Kidney capillary endothelial cell (primary cell): Measurements from ENCODE around the gene BCL2A1.
"Not testable (repeated sequence)": the region's sequence is repeated elsewhere in the genome, so short reads cannot be mapped to it uniquely, and the experiment has no call there.

ENCODE experiments used
- DNase-seq: peaks from one replicate; pipeline ENCODE4 v3.0.0-alpha.2; 2018; ENCODE audit warnings: low spot score

BCL2A1 gene

GRCh38 chr15:79989183-79989582, 18.2 kb upstream of the BCL2A1 start:
- no peak for DNase-seq

DNA sequence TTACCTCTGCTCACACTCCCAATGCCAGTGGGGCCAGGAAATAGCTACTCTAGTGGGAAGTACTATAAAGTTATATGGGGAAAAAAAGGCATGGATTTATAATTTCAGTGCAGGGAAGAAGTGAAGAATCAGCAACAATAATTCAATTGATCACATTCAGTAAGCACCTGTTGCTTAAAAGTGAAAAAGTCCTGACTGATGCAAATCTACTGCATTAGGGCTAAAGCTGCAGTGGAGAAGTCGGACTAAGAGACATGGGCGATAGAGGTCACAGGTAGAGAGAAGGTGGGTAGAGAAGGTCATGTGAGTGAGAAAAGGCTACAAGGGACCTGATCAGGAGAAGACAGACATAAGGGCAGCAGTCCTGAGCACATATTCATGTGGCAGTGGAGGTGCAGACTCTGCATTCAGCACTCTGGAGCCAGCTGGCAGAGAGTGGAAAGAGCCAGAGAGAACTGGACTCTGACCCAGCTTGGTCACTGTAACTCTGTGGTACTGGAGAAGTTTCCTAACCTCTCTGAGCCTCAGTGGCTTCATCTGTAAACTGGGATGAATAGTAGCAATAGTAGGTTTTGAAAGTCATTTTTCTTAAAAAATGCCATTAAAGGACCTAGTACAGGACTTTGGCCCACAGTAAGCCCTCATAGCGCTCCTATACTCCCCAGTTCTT, 17.6 kb upstream of the BCL2A1 start:
- DNase-seq, result no peak

GRCh38 chr15:79987969-79988368, 17.0 kb upstream of the BCL2A1 start:
- no peak for DNase-seq

GRCh38 chr15:79987569-79987955, 16.6 kb upstream of the BCL2A1 start:
- DNase-seq, result no peak

DNA sequence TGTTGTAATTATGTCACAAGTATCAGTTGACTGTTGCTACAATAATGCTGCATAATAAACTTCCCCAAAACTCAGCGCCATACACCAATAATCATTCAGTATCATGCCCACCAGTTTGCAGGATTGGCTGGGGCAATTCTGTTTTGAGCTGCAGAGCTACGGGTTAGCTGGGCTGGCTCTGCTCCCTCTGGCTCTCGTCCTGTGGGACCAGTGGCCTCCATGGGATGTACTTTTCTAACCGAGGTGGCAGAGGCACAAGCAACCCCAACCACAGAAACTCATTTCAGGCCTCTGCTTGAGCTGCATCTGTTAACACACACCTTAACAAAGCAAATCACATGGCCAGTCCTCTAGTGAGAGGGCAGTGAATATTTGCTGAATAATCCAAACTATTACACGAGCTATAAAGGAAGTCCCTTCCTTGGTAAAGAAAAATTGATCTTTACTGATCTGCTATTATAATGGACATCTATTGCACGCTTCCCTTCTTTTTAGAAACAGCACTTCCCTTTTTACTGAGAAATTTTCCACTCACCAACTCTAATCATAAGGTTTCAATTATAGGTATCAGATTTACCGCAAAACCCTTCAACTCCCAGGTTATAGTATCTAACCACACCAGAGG, 10.9 kb upstream of the BCL2A1 start:
- no peak for DNase-seq

- DNase-seq, result no peak
These were observed 7.9 kb upstream of the BCL2A1 start for GRCh38 chr15:79978655-79979514.

DNA sequence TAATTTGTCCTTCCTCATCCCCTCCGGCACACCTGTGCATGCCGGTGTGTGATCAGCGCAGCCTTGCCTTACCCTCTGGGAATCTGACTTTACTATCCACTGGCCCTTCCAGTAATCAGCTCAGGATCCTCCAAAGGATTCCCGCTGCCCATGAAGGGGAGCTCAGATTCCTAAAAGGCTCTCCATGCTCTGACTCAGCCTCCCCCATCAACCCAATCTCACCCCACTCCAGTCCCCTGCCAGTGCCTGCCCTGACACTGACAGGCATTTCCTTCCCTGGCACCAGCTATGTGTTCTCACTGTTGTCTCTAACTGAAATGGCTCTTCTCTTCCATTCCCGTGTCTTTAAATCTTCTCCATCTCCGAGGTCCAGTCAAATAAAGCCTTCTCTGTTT, 7.3 kb upstream of the BCL2A1 start:
- no peak for DNase-seq

- DNase-seq, result no peak
These were observed 6.5 kb upstream of the BCL2A1 start for GRCh38 chr15:79977431-79978054.

- DNase-seq, result no peak
These were observed 2.6 kb upstream of the BCL2A1 start for GRCh38 chr15:79973456-79974195.

- no peak for DNase-seq
These were observed 1.9 kb upstream of the BCL2A1 start for GRCh38 chr15:79972863-79973262.

- no peak for DNase-seq
These were observed 815 bp downstream of the BCL2A1 start for GRCh38 chr15:79970181-79970580.

DNA sequence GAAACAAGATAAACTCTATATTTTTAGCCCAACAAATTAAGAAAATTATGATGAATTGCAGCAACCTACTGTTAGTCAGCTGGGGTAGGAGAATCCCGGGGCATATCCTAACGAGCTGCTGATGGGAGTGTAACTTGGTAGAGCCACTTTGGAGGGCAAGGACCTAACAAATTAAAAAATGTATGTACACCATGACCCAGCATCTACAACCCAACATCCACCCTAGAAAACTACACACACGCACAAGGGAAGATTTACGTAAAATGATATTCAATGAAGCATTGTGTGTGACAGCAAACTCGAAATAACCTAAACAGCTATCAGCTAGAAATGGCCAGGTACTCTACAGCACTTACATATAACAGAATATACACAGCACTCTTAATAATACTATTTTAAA, 1.9 kb downstream of the BCL2A1 start:
- no peak for DNase-seq

GRCh38 chr15:79967298-79968182, 3.5 kb downstream of the BCL2A1 start:
- DNase-seq, result no peak

DNA sequence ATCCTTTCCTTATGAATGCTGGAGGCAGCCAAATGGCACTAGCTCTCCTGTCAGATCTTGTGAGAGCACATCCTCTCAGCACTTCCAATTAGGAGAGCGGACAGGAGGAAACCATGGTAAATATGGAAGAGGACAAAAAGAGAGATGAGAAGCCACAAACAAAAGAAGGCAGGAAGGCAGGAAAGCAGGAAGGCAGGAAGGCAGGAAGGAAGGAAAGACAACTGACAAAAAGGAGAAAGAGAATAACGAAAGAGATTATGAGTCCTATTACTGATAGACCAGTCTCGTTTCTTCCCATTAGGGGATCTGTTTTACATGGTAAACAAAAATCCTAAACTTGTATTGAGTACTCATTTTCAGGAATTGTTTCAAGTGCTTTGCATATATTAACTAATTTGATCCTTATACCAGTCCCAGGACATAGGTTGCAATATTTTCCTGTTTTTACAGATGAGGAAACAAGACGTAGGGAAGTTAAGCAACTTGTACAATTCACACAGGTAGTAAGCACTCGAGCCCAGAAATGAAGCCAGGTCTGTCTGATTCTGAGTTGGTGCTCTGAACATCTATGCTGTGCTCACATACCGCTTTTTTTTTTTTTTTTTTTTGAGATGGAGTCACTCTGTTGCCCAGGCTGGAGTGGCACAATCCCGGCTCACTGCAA, 4.2 kb downstream of the BCL2A1 start:
- DNase-seq, result no peak

DNA sequence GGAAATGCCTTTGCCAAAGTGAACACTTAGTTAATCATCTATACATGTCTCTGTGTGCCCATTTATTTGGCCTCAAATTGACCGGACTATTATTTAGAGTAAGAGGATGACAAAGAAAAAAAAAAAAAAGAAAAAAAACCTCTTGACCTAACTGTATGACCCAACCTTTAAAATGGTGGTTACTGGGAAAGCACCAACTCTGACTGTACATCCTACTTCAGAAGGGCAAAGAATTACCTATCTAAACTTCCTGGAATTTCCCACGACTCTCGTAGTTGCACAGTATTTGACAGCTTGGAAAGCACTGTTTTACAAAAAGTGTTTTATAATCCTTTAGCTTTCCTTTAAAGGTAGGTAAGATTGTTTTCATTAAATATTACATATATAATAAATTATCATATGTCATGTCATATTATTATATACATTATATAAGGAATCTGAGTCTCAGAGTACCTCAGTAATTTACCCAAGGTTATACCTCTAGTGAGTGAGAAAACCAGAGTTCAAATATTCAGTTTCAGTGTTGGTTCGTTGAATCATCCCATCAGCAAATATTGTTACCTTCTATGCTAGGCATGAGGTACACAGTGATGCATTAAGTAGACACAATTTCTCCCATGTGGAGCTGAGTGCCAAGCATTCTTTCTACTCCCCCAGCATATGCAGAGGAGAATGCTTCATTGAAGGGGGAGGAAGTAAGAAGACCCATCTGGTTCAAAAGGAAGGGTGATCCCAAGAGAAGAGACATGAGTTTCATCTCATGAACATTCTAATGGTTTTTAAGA, 5.0 kb downstream of the BCL2A1 start:
- DNase-seq, result no peak

GRCh38 chr15:79964232-79964805, 6.7 kb downstream of the BCL2A1 start:
- DNase-seq, result no peak

DNA sequence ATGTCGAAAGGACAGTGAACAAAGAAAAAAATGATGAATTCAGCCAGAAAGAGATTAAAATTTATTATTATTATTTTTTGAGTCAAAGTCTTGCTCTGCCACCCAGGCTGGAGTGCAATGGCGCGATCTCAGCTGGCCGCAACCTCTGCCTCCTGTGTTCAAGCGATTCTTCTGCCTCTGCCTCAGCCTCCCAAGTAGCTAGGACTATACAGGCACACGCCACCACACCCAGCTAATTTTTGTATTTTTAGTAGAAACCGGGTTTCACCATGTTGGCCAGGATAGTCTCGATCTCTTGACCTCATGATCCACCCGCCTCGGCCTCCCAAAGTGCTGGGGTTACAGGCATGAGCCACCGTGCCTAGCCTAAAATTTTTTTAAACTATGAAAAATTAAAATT, 8.1 kb downstream of the BCL2A1 start:
- DNase-seq, result not testable (repeated sequence)

- DNase-seq, result no peak
These were observed 8.8 kb downstream of the BCL2A1 start for GRCh38 chr15:79962178-79962577.

DNA sequence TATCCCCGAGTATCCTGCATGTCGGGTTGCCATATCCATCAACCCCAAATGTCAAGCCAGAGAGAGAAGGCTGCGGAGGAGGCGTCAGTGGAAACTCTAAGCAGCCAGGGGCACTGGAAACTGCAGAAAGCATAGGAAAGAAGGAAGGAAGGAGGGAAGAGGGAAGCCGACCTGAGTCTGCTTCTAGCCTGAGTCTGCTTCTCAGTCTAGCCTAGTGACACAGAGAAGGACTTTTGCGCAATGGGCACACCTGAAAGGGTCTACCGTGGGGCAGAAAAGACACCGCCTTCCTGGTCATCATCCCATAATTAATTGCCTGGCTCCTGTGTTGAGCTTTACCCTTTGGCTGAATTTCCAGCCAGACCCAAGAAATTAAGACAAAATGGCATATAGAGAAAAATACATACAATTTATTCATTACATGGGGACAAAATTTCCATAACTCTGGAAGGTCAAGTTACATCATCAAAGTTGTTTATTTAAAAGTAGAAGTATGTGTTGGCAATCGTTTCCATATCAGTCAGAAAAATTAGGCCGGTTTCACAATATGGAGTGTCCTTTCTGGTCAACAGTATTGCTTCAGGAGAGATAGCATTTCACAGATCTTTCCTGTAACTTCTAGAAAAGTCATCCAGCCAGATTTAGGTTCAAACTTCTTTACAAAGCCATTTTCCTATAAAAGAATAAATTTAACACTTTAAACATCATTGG, 10.3 kb downstream of the BCL2A1 start:
- DNase-seq, result no peak
